Activated naive CD8-positive, alpha-beta T cell treated with anti-CD3 and anti-CD28 coated beads, Interleukin-2, amount 10 ng/mL, durations not matched to agents 7 days and 5 days (primary cell): Measurements from ENCODE around the gene RAB28. TPM values are rescaled to one million over a fixed set of nuclear protein-coding genes. Genes with fewer than 3 reads are reported as not detected.

Experiments used
- ATAC-seq: fragments of 150-1000 bp; cut with Tn5 transposase; one replicate; pipeline ENCODE4 v1.10.0; 2021; ENCODE audit warnings: low read depth, moderate library complexity
- POLR2A ChIA-PET: fragments of 350-600 bp; sonication (Branson Sonifier 250); formaldehyde crosslinking; loops from one replicate; lab custom pipeline; 2021; ENCODE audit warnings: antibody characterized with exemption; lab: Charles Lee
- DNase-seq: peaks from one replicate; pipeline ENCODE4 v3.0.0; 2021
- H3K27ac Mint-ChIP-seq: one replicate; pipeline ENCODE4 v1.8.0; 2022; ENCODE audit warnings: mild to moderate bottlenecking, mixed read lengths
- H3K27me3 Mint-ChIP-seq: one replicate; pipeline ENCODE4 v1.8.0; 2022; ENCODE audit warnings: mild to moderate bottlenecking, moderate library complexity, mixed read lengths
- H3K36me3 Mint-ChIP-seq: one replicate; pipeline ENCODE4 v1.8.0; 2021; ENCODE audit warnings: mild to moderate bottlenecking, mixed read lengths
- H3K4me1 Mint-ChIP-seq: one replicate; pipeline ENCODE4 v1.8.0; 2021; ENCODE audit warnings: mixed read lengths
- H3K4me3 Mint-ChIP-seq: one replicate; pipeline ENCODE4 v1.8.0; 2022; ENCODE audit warnings: mild to moderate bottlenecking, moderate library complexity, mixed read lengths
- H3K9me3 Mint-ChIP-seq: one replicate; pipeline ENCODE4 v1.8.0; 2021; ENCODE audit warnings: mixed read lengths
- total RNA-seq, 2 experiments: library from RNA; stranded (reverse); gene quantifications; one replicate each; pipeline ENCODE4 v1.2.3, GENCODE V29; 2021

The RAB28 gene
- total RNA-seq, 2 experiments from 2014 or later, result 16.4 to 18.5 TPM

DNA sequence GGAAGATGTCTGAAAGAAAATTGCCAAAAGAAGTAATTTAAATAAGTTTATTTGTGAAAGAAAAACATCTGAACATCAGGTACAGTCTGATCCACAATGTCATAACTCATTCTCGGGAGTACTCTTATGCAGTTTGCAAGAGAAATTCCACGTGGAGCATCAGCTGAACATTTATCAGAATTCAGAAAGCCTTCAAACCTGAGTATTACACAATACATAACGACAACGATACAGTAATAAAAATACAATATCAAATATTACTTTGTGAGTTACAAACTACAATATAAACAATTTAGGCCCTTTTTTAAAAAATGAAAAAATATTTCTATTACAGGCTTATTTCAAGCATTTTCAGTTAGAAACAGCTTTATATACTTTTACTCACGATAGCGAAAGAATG lies 116.4 kb downstream of the RAB28 start:
- Mint-ChIP-seq H3K9me3 (no peaks in the 10 kb centered on the region), H3K27ac (no peak overlapping the region), H3K4me3 (no peak overlapping the region), H3K4me1 (no peaks in the 10 kb centered on the region), H3K36me3 (peaks cover 12% of the 10 kb centered on the region), H3K27me3 (no peaks in the 10 kb centered on the region)
- DNase-seq (no peak), ATAC-seq (no peak)
- POLR2A ChIA-PET, result no interaction called here

DNA sequence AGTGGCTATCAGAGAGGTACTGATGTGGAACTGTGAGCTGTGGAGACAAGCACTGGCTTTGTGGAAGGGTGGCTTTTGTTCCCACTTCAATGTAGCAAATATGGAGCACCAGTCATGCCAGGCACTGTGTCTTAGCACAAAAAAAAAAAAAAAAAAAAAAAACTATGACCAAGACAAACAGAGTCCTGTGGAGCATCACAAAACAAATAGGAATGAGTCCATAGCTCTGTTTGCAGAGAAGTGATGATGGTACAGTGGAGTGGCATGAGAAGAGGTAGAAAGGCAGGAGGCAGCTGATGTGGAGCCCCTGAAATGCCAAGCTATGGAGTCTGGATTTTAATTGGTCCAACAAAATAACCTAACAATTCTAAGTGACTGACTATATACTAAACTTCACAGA lies 116.9 kb downstream of the RAB28 start:
- no peak for ATAC-seq
- no peak overlapping the region for H3K4me3 Mint-ChIP-seq
- peaks cover 12% of the 10 kb centered on the region for H3K36me3 Mint-ChIP-seq

DNA sequence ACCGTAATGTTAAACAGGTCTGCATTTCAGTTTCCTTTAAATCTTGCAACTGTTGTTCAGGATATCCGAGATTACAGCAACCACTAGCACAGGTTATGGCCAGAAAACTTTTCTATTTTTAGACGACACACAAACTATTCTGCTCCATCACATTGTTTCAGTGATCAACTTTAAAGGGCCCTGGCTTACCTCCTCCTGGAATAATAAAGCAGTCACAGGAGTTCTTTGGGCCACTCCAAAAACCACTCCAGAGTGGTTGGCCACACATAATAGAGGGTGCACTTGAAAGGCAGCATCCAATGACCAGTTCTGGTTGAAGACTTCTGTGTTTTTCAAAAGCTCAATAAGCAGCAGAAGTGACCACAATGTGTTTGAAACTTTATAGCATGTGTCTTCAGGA lies 118.9 kb downstream of the RAB28 start:
- ATAC-seq (no peak), DNase-seq (no peak)
- POLR2A ChIA-PET, result no interaction called here
- Mint-ChIP-seq H3K36me3 (peaks cover 12% of the 10 kb centered on the region), H3K27ac (no peak overlapping the region), H3K9me3 (no peaks in the 10 kb centered on the region), H3K4me3 (no peak overlapping the region), H3K4me1 (no peaks in the 10 kb centered on the region), H3K27me3 (no peaks in the 10 kb centered on the region)

More for the DNA sequence above, 116.9 kb downstream of the RAB28 start:
- DNase-seq, result no peak
- Mint-ChIP-seq H3K9me3 (no peaks in the 10 kb centered on the region), H3K27me3 (no peaks in the 10 kb centered on the region), H3K27ac (no peak overlapping the region), H3K4me1 (no peaks in the 10 kb centered on the region)
- POLR2A ChIA-PET, result no interaction called here

DNA sequence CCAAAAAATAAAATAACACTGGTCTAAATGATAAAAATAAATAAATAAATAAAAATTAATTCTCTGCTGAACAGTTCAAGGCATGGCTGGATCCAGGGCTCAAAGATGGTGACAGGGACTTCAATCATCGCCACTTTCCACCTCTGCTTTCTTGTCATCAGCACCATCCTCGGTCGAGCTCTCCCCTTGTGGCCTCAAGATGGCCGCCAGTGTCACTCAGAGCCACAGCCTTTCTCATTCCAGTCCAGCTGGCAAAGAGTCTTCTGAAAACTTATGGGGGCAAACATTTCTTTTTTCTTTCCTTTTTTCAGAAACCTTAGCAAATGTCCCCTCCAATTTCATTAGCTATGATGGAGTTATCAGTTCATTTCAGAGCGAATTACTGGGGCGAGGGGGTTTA lies 119.5 kb downstream of the RAB28 start:
- Mint-ChIP-seq H3K4me1 (no peaks in the 10 kb centered on the region), H3K4me3 (no peak overlapping the region), H3K36me3 (peaks cover 12% of the 10 kb centered on the region), H3K27ac (no peak overlapping the region), H3K27me3 (no peaks in the 10 kb centered on the region), H3K9me3 (no peaks in the 10 kb centered on the region)
- no peak for ATAC-seq
- DNase-seq, result no peak
- POLR2A ChIA-PET, result no interaction called here

DNA sequence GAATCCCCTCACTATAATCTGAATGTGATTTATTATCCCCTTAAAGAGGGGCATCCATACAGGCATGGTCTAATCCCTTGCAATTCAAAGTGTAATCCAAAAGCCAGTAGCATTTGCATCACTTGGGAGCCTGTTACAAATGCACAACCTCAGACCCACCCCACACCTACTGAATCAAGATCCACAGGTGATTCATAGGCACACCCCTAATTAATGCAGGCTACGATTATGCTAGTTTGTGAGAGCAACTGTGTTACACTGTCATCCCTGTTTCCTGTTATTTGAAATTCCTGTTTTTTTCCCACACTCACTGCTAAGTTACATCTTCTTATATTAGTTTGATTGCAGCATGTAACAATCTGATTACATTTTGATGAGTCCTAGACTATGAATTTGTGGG lies 120.0 kb downstream of the RAB28 start:
- no peaks in the 10 kb centered on the region for H3K27me3 Mint-ChIP-seq
- ATAC-seq (no peak), DNase-seq (no peak)
- no peak overlapping the region for H3K27ac Mint-ChIP-seq
- H3K4me1 Mint-ChIP-seq, result no peaks in the 10 kb centered on the region
- no peaks in the 10 kb centered on the region for H3K9me3 Mint-ChIP-seq
- H3K4me3 Mint-ChIP-seq, result no peak overlapping the region
- POLR2A ChIA-PET, result no interaction called here
- H3K36me3 Mint-ChIP-seq, result peaks cover 12% of the 10 kb centered on the region

DNA sequence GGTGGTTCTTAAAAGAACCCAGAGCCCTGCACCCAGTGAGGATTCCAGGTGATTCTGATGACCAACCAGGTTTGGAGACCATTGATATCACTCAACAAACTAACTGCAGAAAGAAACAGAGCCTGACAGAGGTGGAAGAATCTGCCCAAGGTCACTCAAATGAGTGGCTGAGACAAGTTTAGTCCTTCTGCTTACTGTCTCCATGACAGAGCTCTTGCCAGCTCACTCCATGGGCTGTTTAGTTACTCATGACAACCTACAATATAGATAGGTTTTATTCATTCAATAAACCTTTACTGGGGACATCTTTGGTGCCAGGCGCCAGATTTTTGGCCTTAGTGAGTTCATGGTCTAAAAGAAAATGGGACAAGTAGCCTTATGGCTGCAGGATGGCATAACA lies 124.3 kb downstream of the RAB28 start:
- H3K27ac Mint-ChIP-seq, result no peak overlapping the region
- peaks cover 2% of the 10 kb centered on the region for H3K9me3 Mint-ChIP-seq
- DNase-seq, result no peak
- no peak overlapping the region for H3K4me3 Mint-ChIP-seq
- peaks cover 10% of the 10 kb centered on the region for H3K36me3 Mint-ChIP-seq
- no peaks in the 10 kb centered on the region for H3K27me3 Mint-ChIP-seq
- POLR2A ChIA-PET, result no interaction called here
- no peak for ATAC-seq
- no peaks in the 10 kb centered on the region for H3K4me1 Mint-ChIP-seq

DNA sequence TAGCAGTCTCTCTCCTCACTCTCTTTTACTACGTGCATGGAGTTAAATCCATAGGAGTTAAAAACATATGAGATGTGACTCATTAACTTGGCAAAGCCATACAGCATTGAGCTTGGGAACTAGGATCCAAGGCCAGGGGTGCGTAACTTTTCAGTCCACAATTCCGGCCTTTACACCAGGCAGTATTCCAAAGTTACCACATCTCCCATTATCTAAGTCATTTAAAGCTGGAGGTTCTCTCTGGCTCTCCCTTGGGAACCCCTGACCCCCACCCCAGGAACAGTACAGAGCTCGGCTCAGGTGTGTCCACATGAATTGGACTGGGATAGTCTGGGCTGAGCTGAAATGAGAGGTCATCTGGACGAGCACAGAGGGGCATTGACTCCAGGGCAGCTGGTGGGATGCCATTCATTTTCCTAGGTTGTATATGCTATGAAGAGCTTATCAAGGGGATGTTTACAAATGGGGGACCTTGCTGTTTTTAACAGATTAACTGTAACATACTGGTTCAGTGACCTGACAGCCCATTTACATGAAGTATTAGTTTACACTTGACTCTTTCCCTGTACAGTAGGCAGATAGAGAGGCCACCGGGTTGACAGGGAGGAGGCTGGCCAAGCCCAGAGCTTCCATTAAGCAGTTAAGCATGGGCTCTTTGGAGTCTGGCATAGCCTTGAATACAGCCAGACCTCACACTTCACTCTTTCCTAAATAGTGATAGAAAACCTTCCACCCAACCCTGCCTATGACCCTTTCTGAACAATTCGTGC lies 128.8 kb downstream of the RAB28 start:
- H3K27ac Mint-ChIP-seq, result no peak overlapping the region
- H3K9me3 Mint-ChIP-seq, result peaks cover 2% of the 10 kb centered on the region
- no peak for ATAC-seq
- H3K36me3 Mint-ChIP-seq, result peaks cover 7% of the 10 kb centered on the region
- no peak overlapping the region for H3K4me3 Mint-ChIP-seq
- no peaks in the 10 kb centered on the region for H3K4me1 Mint-ChIP-seq
- POLR2A ChIA-PET, result no interaction called here
- no peak for DNase-seq
- no peaks in the 10 kb centered on the region for H3K27me3 Mint-ChIP-seq

DNA sequence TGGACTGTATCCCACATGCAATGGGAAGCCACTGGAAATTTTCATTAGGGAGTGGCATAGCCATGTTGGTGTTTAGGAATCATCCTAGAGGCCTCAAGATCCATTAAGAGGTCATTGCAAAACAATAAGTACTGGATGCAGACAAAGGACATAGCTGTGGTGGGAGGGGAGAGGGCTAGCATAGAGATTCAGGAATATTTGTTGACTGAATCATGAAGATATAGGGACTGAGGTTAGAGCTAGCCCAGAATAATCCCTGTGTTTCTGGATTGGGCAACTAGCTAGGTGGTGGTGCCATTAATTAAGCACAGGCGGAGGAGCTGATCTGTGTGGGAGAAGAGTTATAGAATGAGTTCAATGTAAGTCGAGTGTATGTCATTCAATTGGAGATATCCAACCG lies 135.0 kb downstream of the RAB28 start:
- H3K36me3 Mint-ChIP-seq, result peaks cover 2% of the 10 kb centered on the region
- H3K9me3 Mint-ChIP-seq, result peaks cover 3% of the 10 kb centered on the region
- ATAC-seq (no peak), DNase-seq (no peak)
- no peak overlapping the region for H3K27ac Mint-ChIP-seq
- H3K4me3 Mint-ChIP-seq, result no peak overlapping the region
- H3K27me3 Mint-ChIP-seq, result no peaks in the 10 kb centered on the region
- no peaks in the 10 kb centered on the region for H3K4me1 Mint-ChIP-seq
- POLR2A ChIA-PET, result no interaction called here

DNA sequence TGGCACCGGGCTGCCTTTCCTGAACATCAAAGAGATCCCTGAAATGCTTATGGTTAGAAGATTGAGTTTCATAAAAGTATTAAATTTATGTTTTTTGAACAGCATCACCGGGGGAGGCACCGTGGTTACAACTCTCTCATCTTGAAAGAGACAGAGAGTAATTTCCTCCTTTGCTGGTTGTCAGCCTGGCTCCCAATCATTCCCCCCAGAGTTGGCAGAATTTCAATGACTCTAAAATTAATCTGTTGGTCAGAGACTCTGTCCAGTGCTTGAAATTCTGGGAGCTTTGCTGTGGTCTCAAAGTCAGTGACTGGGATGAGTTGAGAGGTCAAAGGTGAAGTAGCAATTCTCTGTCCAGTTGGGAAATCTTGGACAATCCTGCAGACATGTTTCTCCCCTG lies 135.9 kb downstream of the RAB28 start:
- no peak overlapping the region for H3K27ac Mint-ChIP-seq
- no peak overlapping the region for H3K4me3 Mint-ChIP-seq
- H3K4me1 Mint-ChIP-seq, result no peaks in the 10 kb centered on the region
- no peaks in the 10 kb centered on the region for H3K27me3 Mint-ChIP-seq
- DNase-seq (no peak), ATAC-seq (no peak)
- peaks cover 4% of the 10 kb centered on the region for H3K9me3 Mint-ChIP-seq
- POLR2A ChIA-PET, result no interaction called here
- peaks cover 2% of the 10 kb centered on the region for H3K36me3 Mint-ChIP-seq

DNA sequence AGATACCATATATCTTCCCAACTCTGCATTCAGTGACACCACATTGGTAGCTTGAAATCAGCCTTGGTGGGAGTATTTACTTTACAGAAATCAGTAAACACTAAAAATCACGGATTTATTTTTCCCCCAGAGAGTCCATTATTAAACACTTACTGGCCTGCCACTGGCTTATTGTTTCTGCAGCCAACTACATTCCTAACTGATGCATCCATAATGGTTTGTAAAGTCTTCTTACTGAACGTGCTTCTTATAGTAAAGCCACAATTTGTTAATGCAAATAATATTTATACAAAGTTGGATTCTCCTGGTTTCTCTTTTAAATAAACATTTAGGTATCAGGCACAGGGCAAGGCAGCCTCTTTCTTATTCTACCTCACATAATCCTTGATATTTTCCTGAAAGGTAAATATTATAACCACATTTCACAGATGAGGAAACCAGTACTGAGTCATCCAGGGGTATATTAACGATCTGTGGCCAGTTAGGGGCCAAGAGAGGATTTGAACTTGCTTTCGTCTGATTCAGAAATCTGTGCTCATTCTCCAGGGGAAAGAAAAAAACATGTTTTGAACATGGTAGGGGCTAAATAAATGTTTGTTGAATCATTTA lies 136.5 kb downstream of the RAB28 start:
- POLR2A ChIA-PET, result no interaction called here
- H3K27me3 Mint-ChIP-seq, result no peaks in the 10 kb centered on the region

DNA sequence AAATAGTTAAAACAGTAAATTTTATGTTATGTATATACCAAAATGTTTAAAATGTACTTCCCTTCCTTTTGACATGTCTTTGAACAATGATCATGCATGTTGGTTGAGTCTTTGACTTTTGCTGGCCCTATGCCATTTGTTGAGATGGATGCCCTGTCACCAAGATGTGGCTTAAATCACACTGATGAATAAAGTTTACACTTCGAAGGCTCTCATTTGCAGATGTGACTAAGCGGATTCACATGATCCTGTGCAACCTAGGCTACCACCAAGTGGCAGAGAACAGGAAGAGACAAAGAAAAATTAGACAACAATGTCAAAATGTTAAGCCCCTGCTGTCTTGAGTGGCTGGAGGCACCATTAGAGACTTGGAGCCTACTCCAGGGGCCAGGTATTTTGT lies 139.9 kb downstream of the RAB28 start:
- Mint-ChIP-seq H3K4me3 (no peak overlapping the region), H3K4me1 (no peaks in the 10 kb centered on the region), H3K27me3 (no peaks in the 10 kb centered on the region), H3K9me3 (peaks cover 4% of the 10 kb centered on the region), H3K36me3 (peaks cover 2% of the 10 kb centered on the region), H3K27ac (no peak overlapping the region)
- DNase-seq (no peak), ATAC-seq (no peak)
- POLR2A ChIA-PET, result no interaction called here

More for the DNA sequence above, 136.5 kb downstream of the RAB28 start:
- DNase-seq, result no peak
- no peak for ATAC-seq
- no peak overlapping the region for H3K27ac Mint-ChIP-seq
- H3K36me3 Mint-ChIP-seq, result peaks cover 3% of the 10 kb centered on the region
- no peak overlapping the region for H3K4me3 Mint-ChIP-seq
- H3K9me3 Mint-ChIP-seq, result peaks cover 4% of the 10 kb centered on the region
- H3K4me1 Mint-ChIP-seq, result no peaks in the 10 kb centered on the region

DNA sequence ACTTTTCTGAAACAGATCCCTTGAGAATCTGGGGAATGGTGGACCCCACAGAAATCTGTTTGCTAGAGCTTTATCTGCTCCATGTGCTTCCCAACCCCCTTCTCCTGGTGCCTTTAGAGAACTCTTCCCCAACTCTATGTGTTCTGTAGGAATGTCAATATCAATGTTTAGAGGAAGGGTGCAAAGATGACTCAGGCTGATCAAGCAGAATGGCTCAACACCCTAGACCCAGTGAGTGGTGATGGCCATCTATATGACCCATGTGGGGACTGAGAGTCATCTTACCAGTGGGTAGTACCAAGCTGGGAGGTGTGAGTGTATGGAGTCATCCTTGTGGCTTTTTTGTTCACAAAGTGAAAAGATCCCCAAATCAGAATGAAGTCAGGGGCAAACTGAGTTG lies 143.5 kb downstream of the RAB28 start:
- DNase-seq, result no peak
- no peak overlapping the region for H3K27ac Mint-ChIP-seq
- no peak overlapping the region for H3K4me3 Mint-ChIP-seq
- H3K9me3 Mint-ChIP-seq, result peaks cover 6% of the 10 kb centered on the region
- POLR2A ChIA-PET, result no interaction called here
- H3K4me1 Mint-ChIP-seq, result no peaks in the 10 kb centered on the region
- peaks cover 6% of the 10 kb centered on the region for H3K36me3 Mint-ChIP-seq
- no peaks in the 10 kb centered on the region for H3K27me3 Mint-ChIP-seq
- ATAC-seq, result no peak

DNA sequence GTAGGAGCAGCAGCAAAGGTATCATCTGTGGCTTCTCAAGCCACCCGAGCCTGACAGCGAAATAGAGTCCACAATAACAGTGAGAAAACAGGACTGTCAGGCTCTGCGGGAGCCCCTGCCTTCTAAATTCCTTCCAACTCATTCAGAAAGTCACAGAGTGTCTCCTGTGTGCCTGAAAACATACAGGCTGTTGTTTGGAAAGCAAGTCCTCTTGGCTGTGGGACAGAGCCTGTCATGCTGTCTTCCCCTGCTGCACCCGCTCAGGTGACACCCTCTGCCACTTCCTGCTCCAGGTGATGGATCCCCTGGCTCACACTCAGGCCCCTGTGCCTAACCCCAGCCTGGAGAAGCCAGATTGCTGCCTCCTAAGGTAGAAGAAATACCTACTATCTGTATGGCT lies 152.3 kb downstream of the RAB28 start:
- Mint-ChIP-seq H3K27ac (no peak overlapping the region), H3K36me3 (peaks cover under 1% of the 10 kb centered on the region), H3K9me3 (peaks cover 2% of the 10 kb centered on the region), H3K4me1 (no peaks in the 10 kb centered on the region), H3K4me3 (no peak overlapping the region), H3K27me3 (no peaks in the 10 kb centered on the region)
- POLR2A ChIA-PET, result no interaction called here
- ATAC-seq, result no peak
- no peak for DNase-seq

DNA sequence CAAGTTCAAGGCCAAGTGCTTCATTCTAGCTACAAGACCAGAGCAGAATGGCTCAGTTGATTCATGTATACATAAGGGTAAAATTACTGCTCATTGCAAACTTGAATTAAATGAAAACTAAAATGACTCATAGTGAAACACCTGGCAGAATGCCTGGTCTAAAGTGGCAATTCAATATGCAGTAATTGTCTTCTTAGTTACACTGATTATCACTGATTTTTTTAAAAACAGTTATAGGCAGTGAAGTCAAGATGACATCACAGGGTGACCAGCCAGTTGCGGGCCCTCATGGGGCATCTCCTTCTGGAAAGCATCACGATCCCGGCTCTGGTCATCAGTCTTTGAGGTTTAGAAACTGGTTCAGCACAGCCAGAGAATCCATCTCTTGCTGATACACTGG lies 154.2 kb downstream of the RAB28 start:
- peaks cover 2% of the 10 kb centered on the region for H3K9me3 Mint-ChIP-seq
- H3K4me3 Mint-ChIP-seq, result no peak overlapping the region
- no peak overlapping the region for H3K27ac Mint-ChIP-seq
- H3K36me3 Mint-ChIP-seq, result no peaks in the 10 kb centered on the region
- no peak for ATAC-seq
- H3K27me3 Mint-ChIP-seq, result no peaks in the 10 kb centered on the region
- POLR2A ChIA-PET, result no interaction called here
- no peaks in the 10 kb centered on the region for H3K4me1 Mint-ChIP-seq
- DNase-seq, result no peak
